K562 treated with DMSO at 1 percent for 48 hours (cell line): ENCODE measurements around the gene EXT2. TPM values are rescaled to one million over a fixed set of nuclear protein-coding genes. Genes with fewer than 3 reads are reported as not detected.

Source experiments
- total RNA-seq: library from RNA; unstranded; fragments of 300-600 nt; gene quantifications from 2 replicates; pipeline ENCODE4 v1.2.3, GENCODE V29; 2022; ENCODE audit warnings: low replicate concordance; ENCODE audit errors: extremely low read depth

The EXT2 gene
- not detected in 2 replicates for total RNA-seq

DNA sequence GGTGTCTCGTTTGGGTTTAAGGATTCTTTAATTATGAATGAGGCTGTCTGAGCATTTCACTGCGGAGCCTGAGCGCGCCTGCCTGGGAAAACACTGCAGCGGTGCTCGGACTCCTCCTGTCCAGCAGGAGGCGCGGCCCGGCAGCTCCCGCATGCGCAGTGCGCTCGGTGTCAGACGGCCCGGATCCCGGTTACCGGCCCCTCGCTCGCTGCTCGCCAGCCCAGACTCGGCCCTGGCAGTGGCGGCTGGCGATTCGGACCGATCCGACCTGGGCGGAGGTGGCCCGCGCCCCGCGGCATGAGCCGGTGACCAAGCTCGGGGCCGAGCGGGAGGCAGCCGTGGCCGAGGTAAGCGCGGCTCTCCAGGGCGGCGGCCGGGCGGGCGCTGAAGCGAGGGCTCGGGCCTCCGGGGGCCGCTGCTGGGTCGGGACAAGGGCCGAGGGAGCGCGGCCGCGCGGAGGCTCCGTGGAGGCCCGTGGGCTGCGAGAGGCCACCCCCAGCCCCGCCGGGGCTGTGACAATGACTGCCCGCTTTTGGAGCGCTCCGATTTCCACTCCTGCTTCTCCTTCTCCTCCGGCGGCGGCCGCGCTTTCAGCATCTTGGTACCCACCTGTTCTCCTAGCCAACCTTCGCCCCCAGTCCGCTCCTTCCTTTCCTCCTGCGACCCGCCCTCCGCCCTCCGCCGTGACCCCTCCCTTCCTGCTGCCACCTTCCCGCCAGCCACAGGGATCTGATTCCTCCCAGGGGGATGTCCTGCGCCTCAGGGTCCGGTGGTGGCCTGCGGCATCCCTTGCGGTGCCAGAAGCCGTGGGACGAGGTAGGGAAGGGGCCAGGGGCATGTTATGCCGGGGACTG is at the start of gene EXT2:
Gene EXT2, plus strand, starts transcription at position 173 of the 854 bp plus-strand sequence. CDS start 12,035 bp downstream, outside the sequence.

DNA sequence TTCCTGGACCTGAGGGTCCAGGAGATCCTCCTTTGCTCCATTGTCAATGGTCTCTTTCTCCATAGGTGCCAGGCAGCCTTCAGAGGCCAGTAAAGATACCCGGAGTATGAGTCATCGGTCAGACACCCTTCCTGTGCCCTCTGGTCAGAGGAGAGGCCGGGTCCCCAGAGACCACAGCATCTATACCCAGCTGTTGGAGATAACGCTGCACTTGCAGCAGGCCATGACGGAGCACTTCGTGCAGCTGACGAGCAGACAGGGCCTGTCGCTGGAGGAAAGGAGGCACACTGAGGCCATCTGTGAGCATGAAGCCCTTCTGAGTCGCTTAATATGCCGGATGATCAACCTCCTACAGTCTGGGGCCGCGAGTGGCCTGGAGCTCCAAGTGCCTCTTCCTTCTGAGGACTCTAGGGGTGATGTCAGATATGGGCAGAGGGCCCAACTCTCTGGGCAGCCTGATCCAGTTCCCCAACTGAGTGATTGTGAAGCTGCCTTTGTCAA is 47.5 kb upstream of the EXT2 start, which contains the start of gene ACCSL:
Gene ACCSL, plus strand, starts transcription at position 51 of the 501 bp plus-strand sequence. Its CDS starts 56 bp downstream, at position 107.

DNA sequence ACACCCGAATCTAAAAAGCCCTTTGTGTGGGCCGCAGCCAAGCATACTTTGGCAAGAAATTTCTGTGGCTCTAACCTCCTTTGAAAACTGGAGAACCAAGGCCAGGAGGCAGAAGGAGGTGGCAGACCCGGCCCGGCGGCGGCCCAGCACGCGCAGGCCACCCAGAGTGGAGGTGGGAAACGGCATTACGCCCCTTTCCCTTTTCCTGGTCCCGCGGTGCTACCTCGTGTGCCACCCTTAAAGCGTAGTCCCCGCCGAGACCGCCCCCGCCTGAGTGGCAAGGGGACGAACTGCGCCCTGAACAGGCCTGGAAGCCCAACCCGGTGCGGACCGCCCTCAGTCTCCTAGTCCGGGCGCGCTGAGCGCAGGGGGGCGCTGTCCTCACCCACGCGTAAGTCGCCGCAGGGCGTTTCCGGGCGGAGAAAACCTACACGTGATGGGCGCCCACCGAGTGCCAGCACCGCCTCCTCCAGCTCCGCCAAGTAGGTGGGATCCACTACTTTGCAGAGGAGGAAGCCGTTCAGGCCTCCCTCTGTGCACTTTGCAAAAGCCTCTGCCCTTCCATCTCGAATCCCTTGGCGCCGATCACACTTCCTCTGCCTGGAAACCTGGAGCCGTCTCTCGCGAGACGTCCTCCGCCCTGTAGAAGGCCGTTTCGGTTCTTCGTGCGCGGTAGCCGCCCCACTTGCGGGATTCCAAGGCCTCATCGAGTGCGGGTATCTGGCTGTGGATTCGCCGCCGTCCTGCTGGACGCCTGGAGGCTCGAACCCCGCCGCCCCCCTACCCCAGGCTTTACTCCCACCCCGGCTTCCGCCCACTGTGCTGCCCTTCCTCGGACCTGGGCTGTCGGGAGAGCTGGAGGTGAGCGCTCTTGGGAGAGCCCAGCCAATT is 29.4 kb upstream of the EXT2 start, which contains the start of gene ACCS:
Gene ACCS, plus strand, starts transcription at position 430 of the 891 bp plus-strand sequence. CDS start 1,358 bp downstream, outside the sequence.

Other genes starting within 250 kb of the EXT2 start
- not detected in 2 replicates for gene ALKBH3, start 214.8 kb upstream of the EXT2 start, total RNA-seq
- gene C11orf96, start 153.0 kb upstream of the EXT2 start, total RNA-seq: not detected in 2 replicates
- not detected in 2 replicates for gene ACCSL, start 47.7 kb upstream of the EXT2 start, total RNA-seq
- gene ACCS, start 29.4 kb upstream of the EXT2 start, total RNA-seq: not detected in 2 replicates
- not detected in 2 replicates for gene ALX4, start 214.5 kb downstream of the EXT2 start, total RNA-seq